GM23248 (cell line): Measurements from ENCODE around the gene PCDHGC4. TPM values are rescaled to one million over a fixed set of nuclear protein-coding genes. Genes with fewer than 3 reads are reported as not detected.

Experiments used
- DNase-seq: peaks from one replicate; pipeline ENCODE4 v3.0.0-alpha.2; 2015
- H2AFZ ChIP-seq: fragments of 200-600 bp; sonication (generic); 2 replicates; pipeline ENCODE4 v1.6.1; 2016; ENCODE audit warnings: antibody characterized with exemption
- H3F3A ChIP-seq: fragments of 200-600 bp; sonication (generic); 2 replicates; pipeline ENCODE4 v1.6.1; 2016; ENCODE audit warnings: mild to moderate bottlenecking, antibody characterized with exemption, mixed run types; ENCODE audit not compliant: insufficient read depth
- H3K27ac ChIP-seq: fragments of 200-600 bp; sonication (generic); 2 replicates; pipeline ENCODE4 v1.5.1; 2016; ENCODE audit warnings: mild to moderate bottlenecking
- H3K27me3 ChIP-seq: fragments of 200-600 bp; sonication (generic); replicated peaks from 2 replicates; pipeline ENCODE4 v1.6.1; 2016; ENCODE audit warnings: mild to moderate bottlenecking; ENCODE audit not compliant: insufficient read depth
- H3K36me3 ChIP-seq: fragments of 200-600 bp; sonication (generic); 2 replicates; pipeline ENCODE4 v1.6.1; 2016; ENCODE audit warnings: low read depth, mild to moderate bottlenecking
- H3K4me1 ChIP-seq: fragments of 200-600 bp; sonication (generic); 2 replicates; pipeline ENCODE4 v1.6.1; 2016; ENCODE audit warnings: mild to moderate bottlenecking; ENCODE audit not compliant: insufficient read depth
- H3K4me2 ChIP-seq: fragments of 200-600 bp; sonication (generic); one replicate; pipeline ENCODE4 v1.6.1; 2016; ENCODE audit warnings: mild to moderate bottlenecking; ENCODE audit not compliant: unreplicated experiment
- H3K4me3 ChIP-seq: fragments of 200-600 bp; sonication (generic); 2 replicates; pipeline ENCODE4 v1.5.1; 2016; ENCODE audit warnings: mild to moderate bottlenecking
- H3K79me2 ChIP-seq: fragments of 200-600 bp; sonication (generic); 2 replicates; pipeline ENCODE4 v1.6.1; 2016; ENCODE audit warnings: mild to moderate bottlenecking; ENCODE audit not compliant: insufficient read depth
- H3K9ac ChIP-seq: fragments of 200-600 bp; sonication (generic); 2 replicates; pipeline ENCODE4 v1.6.1; 2016; ENCODE audit warnings: mild to moderate bottlenecking
- H3K9me2 ChIP-seq: fragments of 200-600 bp; sonication (generic); 2 replicates; pipeline ENCODE4 v1.6.1; 2016; ENCODE audit warnings: mixed run types, mild to moderate bottlenecking, moderate library complexity; ENCODE audit not compliant: insufficient read depth
- H3K9me3 ChIP-seq: fragments of 200-600 bp; sonication (generic); one replicate; pipeline ENCODE4 v1.6.1; 2017; ENCODE audit warnings: low read depth
- H4K20me1 ChIP-seq: fragments of 200-600 bp; sonication (generic); 2 replicates; pipeline ENCODE4 v1.6.0; 2016; ENCODE audit not compliant: insufficient read depth
- EZH2 ChIP-seq: fragments of 200-600 bp; sonication (generic); IDR thresholded peaks from 2 replicates; pipeline ENCODE4 v1.6.1; 2018; ENCODE audit warnings: antibody characterized with exemption, mild to moderate bottlenecking; ENCODE audit not compliant: insufficient read depth, poor library complexity, severe bottlenecking
- EZH2phosphoT487 ChIP-seq: fragments of 200-600 bp; sonication (generic); IDR thresholded peaks from 2 replicates; pipeline ENCODE4 v1.6.1; 2018; ENCODE audit warnings: antibody characterized with exemption, moderate library complexity, mild to moderate bottlenecking, low read depth; ENCODE audit not compliant: insufficient read depth
- WGBS, 2 experiments: methylation state at CpG; one replicate each; pipeline ENCODE4 v1.1.6; 2015 to 2017; ENCODE audit warnings: low lambda C conversion rate in 2 of 2, low coverage in 1 of 2; ENCODE audit errors: missing lambda C conversion rate in 2 of 2; 5-methylcytosine and 5-hydroxymethylcytosine counted together
- in situ Hi-C: fragments of 300-500 bp; cut with MboI; formaldehyde crosslinking; loops from 2 replicates; pipeline ENCODE4 v1.15.0; 2020
- polyA plus RNA-seq: library from polyadenylated mRNA; unstranded; fragments of >200 nt; fragmentation: Nextera tagmentation; extraction: Ambion mirVana; gene quantifications from 2 replicates; pipeline ENCODE4 v1.2.1, GENCODE V29; 2016
- total RNA-seq: library from RNA; depleted of rRNA; stranded (reverse); fragments of >200 nt; shearing (Covaris generic); gene quantifications from 2 replicates; pipeline ENCODE4 v1.2.3, GENCODE V29; 2014; rRNA removed

PCDHGC4 gene
- total and polyA plus RNA-seq, 2 experiments from 2014 or later: 0.16 to 0.54 TPM

GRCh38 chr5:141529873-141530272 is 45.0 kb downstream of the PCDHGC4 start:
- no peak for DNase-seq
- in situ Hi-C loops: no loop called here
- peaks cover 7% of the 10 kb centered on the region for H3K36me3 ChIP-seq
- no peaks in the 10 kb centered on the region for H3K9me2 ChIP-seq
- H3K4me3 ChIP-seq: no peak overlapping the region
- TF ChIP-seq EZH2phosphoT487: no peak
- no peak for TF ChIP-seq EZH2
- no peaks in the 10 kb centered on the region for H4K20me1 ChIP-seq
- peaks cover 58% of the 10 kb centered on the region for H3F3A ChIP-seq
- no peak overlapping the region for H2AFZ ChIP-seq
- no peaks in the 10 kb centered on the region for H3K27me3 ChIP-seq
- H3K9ac ChIP-seq: peak overlapping the region; percentile 63; the same call in 1 of the 2 replicates
- WGBS, 2 experiments: 96 to 98% methylated on average over 7 of the region's 7 CpGs
- H3K4me1 ChIP-seq: peaks cover 40% of the 10 kb centered on the region
- H3K79me2 ChIP-seq: 0 out of 2 replicates have a peak, but pooled peaks cover 9% of the 10 kb centered on the region
- H3K4me2 ChIP-seq: no peak overlapping the region
- H3K9me3 ChIP-seq: no peaks in the 10 kb centered on the region
- peak overlapping the region; percentile 90 for H3K27ac ChIP-seq

DNA sequence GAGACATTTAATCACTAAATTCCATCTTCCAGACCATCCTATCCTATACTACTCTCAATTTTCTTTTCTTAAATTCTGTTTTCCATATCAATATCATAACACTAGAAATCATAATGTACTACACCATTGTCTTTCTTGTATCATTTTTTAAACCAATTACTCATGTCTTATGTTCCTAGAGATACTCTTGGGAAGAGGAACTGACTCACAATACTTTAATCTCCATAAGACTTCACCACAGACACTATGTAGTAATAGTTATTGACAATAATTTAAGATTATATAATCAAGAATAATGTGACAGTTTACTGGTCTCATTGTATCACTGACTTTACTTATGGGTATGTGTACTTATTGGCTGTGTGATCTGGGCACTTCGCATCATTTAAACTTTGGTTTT is 47.9 kb downstream of the PCDHGC4 start:
- Histone ChIP-seq H3K79me2 (0 out of 2 replicates have a peak, but pooled peaks cover 9% of the 10 kb centered on the region), H3K4me1 (peaks cover 24% of the 10 kb centered on the region), H3K36me3 (peaks cover 7% of the 10 kb centered on the region), H3K9ac (no peak overlapping the region), H3K27ac (no peak overlapping the region), H3K9me3 (no peaks in the 10 kb centered on the region), H3K4me3 (no peak overlapping the region), H3F3A (peaks cover 35% of the 10 kb centered on the region), H3K27me3 (no peaks in the 10 kb centered on the region), H3K9me2 (no peaks in the 10 kb centered on the region), H2AFZ (no peak overlapping the region), H3K4me2 (no peak overlapping the region), H4K20me1 (no peaks in the 10 kb centered on the region)
- TF ChIP-seq EZH2 (no peak), EZH2phosphoT487 (no peak)
- DNase-seq: no peak
- in situ Hi-C loops: no loop called here
- 98 to 100% methylated on average over 1 of the region's 1 CpG for WGBS, 2 experiments

DNA sequence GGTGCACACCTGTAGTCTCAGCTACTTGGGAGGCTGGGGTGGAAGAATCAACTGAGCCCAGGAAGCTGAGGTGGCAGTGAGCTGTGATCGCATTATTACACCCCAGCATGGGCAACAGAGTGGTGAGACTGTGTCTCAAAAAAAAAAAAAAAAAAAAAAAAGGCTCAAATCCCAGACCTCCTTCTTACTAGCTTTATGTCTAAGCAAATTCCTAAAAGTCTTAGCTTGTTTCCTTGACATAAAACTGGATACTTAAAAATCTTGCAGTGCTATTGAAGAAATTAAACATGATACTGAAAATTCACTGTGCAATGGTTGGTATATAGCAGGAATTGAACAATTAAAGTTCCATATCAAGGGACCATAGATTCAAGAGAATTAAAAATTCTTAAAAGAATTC is 49.1 kb downstream of the PCDHGC4 start:
- H3K9ac ChIP-seq: no peak overlapping the region
- H3K79me2 ChIP-seq: 0 out of 2 replicates have a peak, but pooled peaks cover 9% of the 10 kb centered on the region
- in situ Hi-C loops: no loop called here
- H3K9me3 ChIP-seq: no peaks in the 10 kb centered on the region
- no peak overlapping the region for H3K4me3 ChIP-seq
- H3K36me3 ChIP-seq: peaks cover 7% of the 10 kb centered on the region
- no peaks in the 10 kb centered on the region for H3K9me2 ChIP-seq
- no peak for DNase-seq
- no peak overlapping the region for H2AFZ ChIP-seq
- WGBS, 2 experiments: 70 to 100% methylated on average over 1 of the region's 1 CpG
- H3F3A ChIP-seq: peaks cover 23% of the 10 kb centered on the region
- TF ChIP-seq EZH2phosphoT487 (no peak), EZH2 (no peak)
- no peak overlapping the region for H3K27ac ChIP-seq
- H3K4me1 ChIP-seq: peaks cover 12% of the 10 kb centered on the region
- no peaks in the 10 kb centered on the region for H4K20me1 ChIP-seq
- H3K27me3 ChIP-seq: no peaks in the 10 kb centered on the region
- H3K4me2 ChIP-seq: no peak overlapping the region

DNA sequence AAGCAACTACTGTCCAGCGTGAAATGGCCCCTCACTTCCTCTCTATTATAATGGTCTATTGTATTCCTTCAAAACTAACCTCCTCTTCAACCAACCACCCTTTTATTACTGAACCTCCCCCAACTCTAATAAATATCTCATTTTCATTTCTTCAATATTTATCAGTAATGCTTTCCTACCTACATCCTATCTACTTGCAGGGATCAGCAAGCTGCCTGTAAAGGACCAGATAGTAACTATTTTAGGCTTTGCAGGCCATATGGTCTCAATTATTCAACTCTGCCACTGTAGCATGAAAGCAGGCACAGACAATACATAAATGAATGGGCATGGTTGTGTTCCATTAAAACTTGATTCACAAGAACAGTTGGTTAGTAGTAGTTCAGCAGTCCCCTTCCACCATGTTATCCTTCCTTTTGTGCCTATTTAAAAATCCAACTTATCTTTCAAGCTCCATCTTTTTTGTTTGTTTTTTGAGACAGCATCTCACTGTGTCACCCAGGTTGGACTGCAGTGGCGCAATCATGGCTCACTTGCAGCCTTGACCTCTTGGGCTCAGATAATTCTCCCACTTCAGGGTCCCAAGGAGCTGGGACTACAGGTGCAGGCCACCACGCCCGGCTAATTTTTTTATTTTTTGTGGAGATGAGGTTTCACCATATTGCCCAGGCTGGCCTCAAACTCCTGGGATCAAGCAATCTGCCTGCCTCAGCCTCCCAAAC is 49.8 kb downstream of the PCDHGC4 start:
- no peak for DNase-seq
- Histone ChIP-seq H3K27me3 (no peaks in the 10 kb centered on the region), H3K9me2 (no peaks in the 10 kb centered on the region), H2AFZ (no peak overlapping the region), H3K4me1 (peaks cover 5% of the 10 kb centered on the region), H3F3A (peaks cover 16% of the 10 kb centered on the region), H3K79me2 (0 out of 2 replicates have a peak, but pooled peaks cover 9% of the 10 kb centered on the region), H3K4me3 (no peak overlapping the region), H4K20me1 (no peaks in the 10 kb centered on the region), H3K9ac (no peak overlapping the region), H3K4me2 (no peak overlapping the region), H3K36me3 (peaks cover 7% of the 10 kb centered on the region), H3K9me3 (no peaks in the 10 kb centered on the region), H3K27ac (no peak overlapping the region)
- in situ Hi-C loops: no loop called here
- TF ChIP-seq EZH2: no peak
- no peak for TF ChIP-seq EZH2phosphoT487
- 97 to 100% methylated on average over 4 of the region's 4 CpGs for WGBS, 2 experiments

Other genes with a start within 250 kb of the PCDHGC4 start
- gene PCDHB15, start 239.6 kb upstream of the PCDHGC4 start, total RNA-seq: 2.7 and 2.8 TPM in 2 replicates
- 1.5 and 1.9 TPM in 2 replicates for gene PCDHB15, start 239.6 kb upstream of the PCDHGC4 start, polyA plus RNA-seq
- gene SLC25A2, start 181.0 kb upstream of the PCDHGC4 start, total RNA-seq: not detected in 2 replicates
- gene SLC25A2, start 181.0 kb upstream of the PCDHGC4 start, polyA plus RNA-seq: not detected in 2 replicates
- 65.0 and 65.9 TPM in 2 replicates for gene TAF7, start 164.2 kb upstream of the PCDHGC4 start, total RNA-seq
- 104 and 114 TPM in 2 replicates for gene TAF7, start 164.2 kb upstream of the PCDHGC4 start, polyA plus RNA-seq
- gene PCDHGA1, start 154.5 kb upstream of the PCDHGC4 start, total RNA-seq: 0.38 and 1.8 TPM in 2 replicates
- 0.63 and 0.72 TPM in 2 replicates for gene PCDHGA1, start 154.5 kb upstream of the PCDHGC4 start, polyA plus RNA-seq
- 6.3 and 7.3 TPM in 2 replicates for gene PCDHGA2, start 146.3 kb upstream of the PCDHGC4 start, total RNA-seq
- 4.3 and 5.3 TPM in 2 replicates for gene PCDHGA2, start 146.3 kb upstream of the PCDHGC4 start, polyA plus RNA-seq
- 7.5 and 7.6 TPM in 2 replicates for gene PCDHGA3, start 141.2 kb upstream of the PCDHGC4 start, total RNA-seq
- gene PCDHGA3, start 141.2 kb upstream of the PCDHGC4 start, polyA plus RNA-seq: 4.0 and 5.4 TPM in 2 replicates
- gene PCDHGB1, start 134.9 kb upstream of the PCDHGC4 start, total RNA-seq: 0.25 and 0.86 TPM in 2 replicates
- 0.16 and 0.19 TPM in 2 replicates for gene PCDHGB1, start 134.9 kb upstream of the PCDHGC4 start, polyA plus RNA-seq
- gene PCDHGA4, start 130.0 kb upstream of the PCDHGC4 start, total RNA-seq: 10.8 and 13.9 TPM in 2 replicates
- 8.1 and 8.6 TPM in 2 replicates for gene PCDHGA4, start 130.0 kb upstream of the PCDHGC4 start, polyA plus RNA-seq
- 2.2 and 2.5 TPM in 2 replicates for gene PCDHGB2, start 125.0 kb upstream of the PCDHGC4 start, total RNA-seq
- gene PCDHGB2, start 125.0 kb upstream of the PCDHGC4 start, polyA plus RNA-seq: 0.76 and 0.94 TPM in 2 replicates
- gene PCDHGA5, start 120.9 kb upstream of the PCDHGC4 start, total RNA-seq: 0.86 and 1.3 TPM in 2 replicates
- gene PCDHGA5, start 120.9 kb upstream of the PCDHGC4 start, polyA plus RNA-seq: 0.24 and 0.35 TPM in 2 replicates
- 2.8 and 4.0 TPM in 2 replicates for gene PCDHGB3, start 114.8 kb upstream of the PCDHGC4 start, total RNA-seq
- 0.95 and 1.2 TPM in 2 replicates for gene PCDHGB3, start 114.8 kb upstream of the PCDHGC4 start, polyA plus RNA-seq
- 5.4 and 5.8 TPM in 2 replicates for gene PCDHGA6, start 111.1 kb upstream of the PCDHGC4 start, total RNA-seq
- gene PCDHGA6, start 111.1 kb upstream of the PCDHGC4 start, polyA plus RNA-seq: 2.1 and 2.6 TPM in 2 replicates
- gene PCDHGA7, start 102.3 kb upstream of the PCDHGC4 start, total RNA-seq: 0.43 and 1.6 TPM in 2 replicates
- 0.84 and 1.1 TPM in 2 replicates for gene PCDHGA7, start 102.3 kb upstream of the PCDHGC4 start, polyA plus RNA-seq
- 6.8 and 7.6 TPM in 2 replicates for gene PCDHGB4, start 97.3 kb upstream of the PCDHGC4 start, total RNA-seq
- 5.0 and 5.6 TPM in 2 replicates for gene PCDHGB4, start 97.3 kb upstream of the PCDHGC4 start, polyA plus RNA-seq
- 0.86 and 1.5 TPM in 2 replicates for gene PCDHGA8, start 92.4 kb upstream of the PCDHGC4 start, total RNA-seq
- gene PCDHGA8, start 92.4 kb upstream of the PCDHGC4 start, polyA plus RNA-seq: 0.25 and 0.69 TPM in 2 replicates
- gene PCDHGB5, start 87.1 kb upstream of the PCDHGC4 start, total RNA-seq: 13.2 and 14.9 TPM in 2 replicates
- 15.0 and 15.7 TPM in 2 replicates for gene PCDHGB5, start 87.1 kb upstream of the PCDHGC4 start, polyA plus RNA-seq
- gene PCDHGA9, start 82.3 kb upstream of the PCDHGC4 start, total RNA-seq: 2.6 and 2.9 TPM in 2 replicates
- gene PCDHGA9, start 82.3 kb upstream of the PCDHGC4 start, polyA plus RNA-seq: 0.61 and 0.71 TPM in 2 replicates
- 1.9 and 4.3 TPM in 2 replicates for gene PCDHGB6, start 77.0 kb upstream of the PCDHGC4 start, total RNA-seq
- 3.0 and 3.2 TPM in 2 replicates for gene PCDHGB6, start 77.0 kb upstream of the PCDHGC4 start, polyA plus RNA-seq
- 10.4 and 11.1 TPM in 2 replicates for gene PCDHGA10, start 72.0 kb upstream of the PCDHGC4 start, total RNA-seq
- gene PCDHGA10, start 72.0 kb upstream of the PCDHGC4 start, polyA plus RNA-seq: 4.6 and 5.4 TPM in 2 replicates
- 14.2 and 14.8 TPM in 2 replicates for gene PCDHGB7, start 67.4 kb upstream of the PCDHGC4 start, total RNA-seq
- gene PCDHGB7, start 67.4 kb upstream of the PCDHGC4 start, polyA plus RNA-seq: 12.7 and 13.2 TPM in 2 replicates
- 21.7 and 25.3 TPM in 2 replicates for gene PCDHGA11, start 64.0 kb upstream of the PCDHGC4 start, total RNA-seq
- gene PCDHGA11, start 64.0 kb upstream of the PCDHGC4 start, polyA plus RNA-seq: 15.3 and 18.1 TPM in 2 replicates
- 8.6 and 10.9 TPM in 2 replicates for gene PCDHGA12, start 54.5 kb upstream of the PCDHGC4 start, total RNA-seq
- gene PCDHGA12, start 54.5 kb upstream of the PCDHGC4 start, polyA plus RNA-seq: 6.7 and 8.5 TPM in 2 replicates
- gene PCDHGC3, start 9.1 kb upstream of the PCDHGC4 start, total RNA-seq: 44.6 and 53.1 TPM in 2 replicates
- gene PCDHGC3, start 9.1 kb upstream of the PCDHGC4 start, polyA plus RNA-seq: 74.4 and 77.4 TPM in 2 replicates
- gene PCDHGC5, start 4.1 kb downstream of the PCDHGC4 start, total RNA-seq: 2.2 and 3.2 TPM in 2 replicates
- 1.8 and 2.5 TPM in 2 replicates for gene PCDHGC5, start 4.1 kb downstream of the PCDHGC4 start, polyA plus RNA-seq
- 26.0 and 34.5 TPM in 2 replicates for gene DIAPH1, start 134.0 kb downstream of the PCDHGC4 start, total RNA-seq
- 33.7 and 34.4 TPM in 2 replicates for gene DIAPH1, start 134.0 kb downstream of the PCDHGC4 start, polyA plus RNA-seq
- 43.8 and 53.2 TPM in 2 replicates for gene HDAC3, start 151.8 kb downstream of the PCDHGC4 start, total RNA-seq
- gene HDAC3, start 151.8 kb downstream of the PCDHGC4 start, polyA plus RNA-seq: 59.0 and 62.9 TPM in 2 replicates
- gene RELL2, start 152.0 kb downstream of the PCDHGC4 start, total RNA-seq: 2.8 and 3.8 TPM in 2 replicates
- gene RELL2, start 152.0 kb downstream of the PCDHGC4 start, polyA plus RNA-seq: 2.1 and 2.9 TPM in 2 replicates
- gene FCHSD1, start 166.4 kb downstream of the PCDHGC4 start, total RNA-seq: 24.4 and 32.0 TPM in 2 replicates
- gene FCHSD1, start 166.4 kb downstream of the PCDHGC4 start, polyA plus RNA-seq: 21.8 and 23.8 TPM in 2 replicates
- 2.2 and 3.9 TPM in 2 replicates for gene ARAP3, start 197.2 kb downstream of the PCDHGC4 start, total RNA-seq
- gene ARAP3, start 197.2 kb downstream of the PCDHGC4 start, polyA plus RNA-seq: 2.2 TPM in 2 replicates